Uterus (tissue), 4 donors: ENCODE data around the gene MFNG. TPM values are rescaled to one million over a fixed set of nuclear protein-coding genes. Genes with fewer than 3 reads are reported as not detected.

ENCODE experiments used
- DNase-seq, 2 donors: peaks; one replicate each; pipeline ENCODE4 v3.0.0-alpha.2; 2019 to 2020
- H3K27ac ChIP-seq, 2 donors: fragments of 200-600 bp; sonication (generic); 1 replicate in 1 of 2; 2 replicates in 1 of 2; pipeline ENCODE4 v1.5.1; 2016 to 2018
- H3K27me3 ChIP-seq, 2 donors: fragments of 200-600 bp; sonication (generic); one replicate each; pipeline ENCODE4 v1.5.1; 2018 to 2019; ENCODE audit warnings: control low read depth in 1 of 2
- H3K36me3 ChIP-seq, 2 donors: fragments of 200-600 bp; sonication (generic); one replicate each; pipeline ENCODE4 v1.5.1; 2019; ENCODE audit warnings: control low read depth in 1 of 2
- H3K4me1 ChIP-seq, 2 donors: fragments of 200-600 bp; sonication (generic); one replicate each; pipeline ENCODE4 v1.5.1; 2018 to 2019; ENCODE audit warnings: control low read depth in 1 of 2
- H3K4me3 ChIP-seq, 2 donors: fragments of 200-600 bp; sonication (generic); 1 replicate in 1 of 2; 2 replicates in 1 of 2; pipeline ENCODE4 v1.5.1; 2018 to 2019; ENCODE audit warnings: mild to moderate bottlenecking in 1 of 2
- H3K9me3 ChIP-seq, 2 donors: fragments of 200-600 bp; sonication (generic); one replicate each; pipeline ENCODE4 v1.5.1; 2019; ENCODE audit warnings: control low read depth in 1 of 2
- CTCF ChIP-seq, 4 experiments: fragments of 200-600 bp in 2 of 4; fragments of 450-650 bp in 2 of 4; sonication (generic) in 2 of 4; IDR thresholded peaks; one replicate each; pipeline ENCODE4 v1.5.1; 2016 to 2019; ENCODE audit warnings: antibody characterized with exemption in 4 of 4, mild to moderate bottlenecking in 2 of 4, moderate library complexity in 1 of 4
- POLR2A ChIP-seq, 2 donors: fragments of 450-650 bp; IDR thresholded peaks; one replicate each; pipeline ENCODE4 v1.6.1; 2016; ENCODE audit warnings: antibody characterized with exemption in 2 of 2, mild to moderate bottlenecking in 1 of 2, moderate library complexity in 1 of 2
- intact Hi-C: fragments of 100-400 bp; cut with DNase I; formaldehyde crosslinking; loops from one replicate; pipeline ENCODE4 v1.15.1; 2023; ENCODE audit warnings: low total_unique reads
- total RNA-seq, 4 donors: library from RNA; depleted of rRNA in 3 of 4; stranded (reverse); fragments of >200 nt in 3 of 4; gene quantifications; one replicate each; pipeline versions ENCODE4 v1.1.0 to v1.2.4, GENCODE V29; 2014 to 2023
- donor health status: DM: yes; HTN: yes; CAD: no.

Gene MFNG
- total RNA-seq, 4 donors from 2014 or later: 7.6 to 71.2 (median 28.7) TPM

- H3K4me1 ChIP-seq: peaks cover 0 to 4% of the 10 kb centered on the region in 2 donors
- TF ChIP-seq POLR2A (IDR thresholded peaks at IDR 0.05): no peak
- TF ChIP-seq CTCF (IDR thresholded peaks at IDR 0.05): no peak
Measured at GRCh38 chr22:37482244-37482643, 3.9 kb downstream of the MFNG start.

GRCh38 chr22:37481347-37481907, 4.8 kb downstream of the MFNG start:
- no peak overlapping the region for H3K27ac ChIP-seq
- intact Hi-C loops: no loop called here
- no peak for TF ChIP-seq POLR2A (IDR thresholded peaks at IDR 0.05)
- no peak for TF ChIP-seq CTCF (IDR thresholded peaks at IDR 0.05)
- H3K36me3 ChIP-seq: no peaks in the 10 kb centered on the region
- no peak for DNase-seq
- no peaks in the 10 kb centered on the region for H3K27me3 ChIP-seq
- H3K4me1 ChIP-seq: peaks cover 0 to under 1% of the 10 kb centered on the region in 2 donors
- H3K9me3 ChIP-seq: no peaks in the 10 kb centered on the region
- no peak overlapping the region for H3K4me3 ChIP-seq

More at GRCh38 chr22:37482244-37482643, 3.9 kb downstream of the MFNG start:
- no peaks in the 10 kb centered on the region for H3K36me3 ChIP-seq
- no peak for DNase-seq
- intact Hi-C loops: no loop called here
- no peaks in the 10 kb centered on the region for H3K27me3 ChIP-seq
- H3K4me3 ChIP-seq: no peak overlapping the region
- no peak overlapping the region for H3K27ac ChIP-seq
- H3K9me3 ChIP-seq: no peaks in the 10 kb centered on the region

GRCh38 chr22:37480387-37481346, 5.5 kb downstream of the MFNG start:
- no peaks in the 10 kb centered on the region for H3K27me3 ChIP-seq
- no peak for DNase-seq
- intact Hi-C loops: no loop called here

GRCh38 chr22:37479196-37479595, 7.0 kb downstream of the MFNG start:
- Histone ChIP-seq H3K27me3 (no peaks in the 10 kb centered on the region), H3K36me3 (no peaks in the 10 kb centered on the region), H3K4me1 (no peaks in the 10 kb centered on the region), H3K4me3 (no peak overlapping the region), H3K27ac (no peak overlapping the region), H3K9me3 (no peaks in the 10 kb centered on the region)
- TF ChIP-seq POLR2A (IDR thresholded peaks at IDR 0.05) (no peak), CTCF (IDR thresholded peaks at IDR 0.05) (no peak)
- intact Hi-C loops: no loop called here
- DNase-seq: no peak

More at GRCh38 chr22:37480387-37481346, 5.5 kb downstream of the MFNG start:
- Histone ChIP-seq H3K9me3 (no peaks in the 10 kb centered on the region), H3K27ac (no peak overlapping the region), H3K4me3 (no peak overlapping the region), H3K36me3 (no peaks in the 10 kb centered on the region), H3K4me1 (no peaks in the 10 kb centered on the region)
- TF ChIP-seq CTCF (IDR thresholded peaks at IDR 0.05): no peak
- no peak for TF ChIP-seq POLR2A (IDR thresholded peaks at IDR 0.05)
